Duodenal mucosa (tissue), 2 donors: ENCODE measurements around the gene VAMP8.
"Not testable (repeated sequence)": the region's sequence is repeated elsewhere in the genome, so short reads cannot be mapped to it uniquely, and the experiment has no call there.

Source experiments
- H3K27ac ChIP-seq: one replicate; pipeline ENCODE4 v1.7.0; 2013; ENCODE audit warnings: low read depth, low read length
- H3K27me3 ChIP-seq, 2 donors: one replicate each; pipeline ENCODE4 v1.7.0; 2013; ENCODE audit warnings: low read length in 2 of 2, control low read depth in 1 of 2; ENCODE audit not compliant: insufficient read depth in 2 of 2, control insufficient read depth in 1 of 2
- H3K36me3 ChIP-seq, 2 donors: one replicate each; pipeline ENCODE4 v1.7.0; 2013; ENCODE audit warnings: low read length in 2 of 2, control low read depth in 1 of 2; ENCODE audit not compliant: insufficient read depth in 2 of 2, control insufficient read depth in 1 of 2
- H3K4me1 ChIP-seq, 2 donors: one replicate each; pipeline ENCODE4 v1.7.0; 2013; ENCODE audit warnings: low read length in 2 of 2, control low read depth in 1 of 2; ENCODE audit not compliant: insufficient read depth in 2 of 2, control insufficient read depth in 1 of 2
- H3K4me3 ChIP-seq, 2 donors: one replicate each; pipeline ENCODE4 v1.7.0; 2013; ENCODE audit warnings: low read length in 2 of 2, low read depth in 1 of 2
- H3K9ac ChIP-seq, 2 donors: one replicate each; pipeline ENCODE4 v1.7.0; 2013; ENCODE audit warnings: low read length in 2 of 2, low read depth in 1 of 2
- H3K9me3 ChIP-seq, 2 donors: one replicate each; pipeline ENCODE4 v1.7.0; 2013; ENCODE audit warnings: low read length in 2 of 2, control low read depth in 1 of 2; ENCODE audit not compliant: control insufficient read depth in 1 of 2

The VAMP8 gene

GRCh38 chr2:85538507-85539360, 38.7 kb upstream of the VAMP8 start, which contains the start of gene MAT2A:
Gene MAT2A, plus strand, starts transcription at chr2:85539168. Its CDS starts 120 bp downstream, at chr2:85539288.
- Histone ChIP-seq H3K9me3 (no peaks in the 10 kb centered on the region), H3K27ac (peak within 1 kb of the TSS; percentile 99), H3K36me3 (peaks cover 22 to 29% of the 10 kb centered on the region in 2 donors), H3K4me3 (peak within 1 kb of the TSS; percentile 97 to 99), H3K4me1 (peaks cover 25 to 36% of the 10 kb centered on the region in 2 donors), H3K27me3 (no peaks in the 10 kb centered on the region), H3K9ac (peak within 1 kb of the TSS; percentile 98 to 99)

- Histone ChIP-seq H3K4me3 (peak overlapping the region; percentile 97 to 99), H3K4me1 (peaks cover 25 to 36% of the 10 kb centered on the region in 2 donors), H3K27ac (peak overlapping the region; percentile 99), H3K36me3 (peaks cover 22 to 37% of the 10 kb centered on the region in 2 donors), H3K9ac (peak overlapping the region; percentile 98 to 99), H3K9me3 (no peaks in the 10 kb centered on the region), H3K27me3 (no peaks in the 10 kb centered on the region)
Measured at GRCh38 chr2:85539361-85540132, 37.8 kb upstream of the VAMP8 start.

- Histone ChIP-seq H3K27me3 (no peaks in the 10 kb centered on the region), H3K9me3 (no peaks in the 10 kb centered on the region), H3K4me1 (peaks cover 25 to 33% of the 10 kb centered on the region in 2 donors), H3K36me3 (peaks cover 23 to 44% of the 10 kb centered on the region in 2 donors), H3K4me3 (peak overlapping the region; percentile 97 to 99), H3K27ac (peak overlapping the region; percentile 99), H3K9ac (peak overlapping the region; percentile 98 to 99)
Measured at GRCh38 chr2:85540133-85540648, 37.2 kb upstream of the VAMP8 start.

- H3K9ac ChIP-seq, result peak overlapping the region; percentile 98 to 99
- peaks cover 31 to 54% of the 10 kb centered on the region in 2 donors for H3K36me3 ChIP-seq
- no peaks in the 10 kb centered on the region for H3K27me3 ChIP-seq
- no peak overlapping the region for H3K27ac ChIP-seq
- H3K4me3 ChIP-seq, result peak overlapping the region; percentile 97 to 99
- H3K4me1 ChIP-seq, result peaks cover 25 to 33% of the 10 kb centered on the region in 2 donors
- H3K9me3 ChIP-seq, result no peaks in the 10 kb centered on the region
Measured at GRCh38 chr2:85541262-85541661, 36.1 kb upstream of the VAMP8 start.

GRCh38 chr2:85541753-85542457, 35.5 kb upstream of the VAMP8 start:
- no peak overlapping the region for H3K27ac ChIP-seq
- peak overlapping the region; percentile 97 to 99 for H3K4me3 ChIP-seq
- H3K27me3 ChIP-seq, result no peaks in the 10 kb centered on the region
- H3K9me3 ChIP-seq, result no peaks in the 10 kb centered on the region
- peaks cover 36 to 60% of the 10 kb centered on the region in 2 donors for H3K36me3 ChIP-seq
- peaks cover 24 to 32% of the 10 kb centered on the region in 2 donors for H3K4me1 ChIP-seq
- H3K9ac ChIP-seq, result peak overlapping the region; percentile 98 to 99

GRCh38 chr2:85542777-85543176, 34.6 kb upstream of the VAMP8 start:
- no peaks in the 10 kb centered on the region for H3K27me3 ChIP-seq
- H3K36me3 ChIP-seq, result peaks cover 36 to 60% of the 10 kb centered on the region in 2 donors
- no peak overlapping the region for H3K4me3 ChIP-seq
- H3K9me3 ChIP-seq, result no peaks in the 10 kb centered on the region
- H3K9ac ChIP-seq, result no peak overlapping the region
- peaks cover 19 to 24% of the 10 kb centered on the region in 2 donors for H3K4me1 ChIP-seq
- no peak overlapping the region for H3K27ac ChIP-seq

- H3K27me3 ChIP-seq, H3K27ac ChIP-seq, H3K4me3 ChIP-seq, H3K9ac ChIP-seq, H3K9me3 ChIP-seq: not testable (repeated sequence)
- peaks cover 36 to 64% of the 10 kb centered on the region in 2 donors for H3K36me3 ChIP-seq
- peaks cover 19 to 24% of the 10 kb centered on the region in 2 donors for H3K4me1 ChIP-seq
Measured at GRCh38 chr2:85544254-85544691, 33.1 kb upstream of the VAMP8 start.

GRCh38 chr2:85544915-85545779, 32.2 kb upstream of the VAMP8 start:
- not testable (repeated sequence) for H3K4me3 ChIP-seq, H3K9ac ChIP-seq, H3K27ac ChIP-seq, H3K27me3 ChIP-seq, H3K9me3 ChIP-seq
- peaks cover 36 to 68% of the 10 kb centered on the region in 2 donors for H3K36me3 ChIP-seq
- peaks cover 19 to 21% of the 10 kb centered on the region in 2 donors for H3K4me1 ChIP-seq

- Histone ChIP-seq H3K27me3 (no peaks in the 10 kb centered on the region), H3K4me1 (peaks cover 19 to 20% of the 10 kb centered on the region in 2 donors), H3K9me3 (no peaks in the 10 kb centered on the region), H3K4me3 (no peak overlapping the region), H3K36me3 (peaks cover 38 to 75% of the 10 kb centered on the region in 2 donors), H3K9ac (no peak overlapping the region), H3K27ac (no peak overlapping the region)
Measured at GRCh38 chr2:85545780-85546240, 31.6 kb upstream of the VAMP8 start.
